HG02588 (cell line): ENCODE results near the gene GLI2.

ENCODE experiments used
- ATAC-seq: cut with Tn5 transposase; IDR thresholded peaks from one replicate; pipeline ENCODE4 v1.9.1; 2021; ENCODE audit warnings: mild to moderate bottlenecking, moderate library complexity; ENCODE audit not compliant: unreplicated experiment

Gene GLI2

DNA sequence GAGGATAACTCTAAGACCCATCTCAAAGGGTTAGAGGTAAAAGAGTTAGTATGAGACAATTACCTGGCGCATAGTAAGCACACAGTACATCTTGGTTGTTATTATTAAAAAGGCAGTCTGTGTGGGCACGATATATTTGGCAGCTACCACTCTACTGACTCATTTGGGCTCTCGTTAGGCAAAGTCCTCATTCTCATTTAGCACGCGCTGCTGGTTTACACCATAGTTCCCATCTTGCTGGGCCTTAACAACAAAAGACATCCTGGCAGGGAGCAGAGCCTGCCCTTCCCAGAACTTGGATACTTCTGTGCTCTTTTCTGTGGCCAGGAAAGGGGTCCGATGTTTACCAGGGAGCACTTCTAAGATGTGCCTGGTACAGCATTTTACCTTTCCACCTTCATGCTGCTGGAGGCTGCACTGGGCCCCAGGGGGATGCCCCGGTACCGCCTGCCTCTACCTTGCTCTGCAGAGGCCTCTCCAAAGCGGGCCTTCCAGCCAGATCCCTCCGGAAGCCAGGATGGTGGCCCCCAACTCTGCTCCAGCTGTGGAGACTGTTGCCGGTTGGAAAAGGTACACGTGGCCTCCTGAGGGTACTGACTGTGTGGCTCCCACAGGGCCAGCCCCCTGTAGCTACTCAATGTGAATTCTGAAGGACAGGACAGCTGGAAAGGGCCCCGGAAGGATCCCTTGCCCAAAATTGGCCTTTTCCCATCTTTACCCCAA lies 15.0 kb downstream of the GLI2 start:
- no peak for ATAC-seq

DNA sequence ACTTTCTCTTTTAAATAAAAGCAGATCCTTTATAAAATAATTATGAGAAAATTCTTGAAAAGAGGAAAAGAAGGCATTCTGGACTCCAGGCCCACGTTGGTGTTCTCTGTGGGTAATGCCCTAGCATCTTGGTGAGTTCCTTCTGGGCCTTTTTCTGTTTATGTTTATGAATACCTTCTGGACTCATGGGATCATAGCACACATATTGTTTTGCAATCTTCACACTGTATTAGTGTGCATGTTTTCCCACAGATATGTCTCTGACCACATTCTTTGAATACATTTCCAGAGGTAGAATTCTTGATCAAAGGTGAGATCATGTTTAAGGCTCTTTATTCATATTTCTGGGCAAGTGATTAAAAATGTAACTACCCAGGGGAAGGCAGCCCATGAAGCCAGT lies 15.9 kb downstream of the GLI2 start:
- ATAC-seq: no peak

DNA sequence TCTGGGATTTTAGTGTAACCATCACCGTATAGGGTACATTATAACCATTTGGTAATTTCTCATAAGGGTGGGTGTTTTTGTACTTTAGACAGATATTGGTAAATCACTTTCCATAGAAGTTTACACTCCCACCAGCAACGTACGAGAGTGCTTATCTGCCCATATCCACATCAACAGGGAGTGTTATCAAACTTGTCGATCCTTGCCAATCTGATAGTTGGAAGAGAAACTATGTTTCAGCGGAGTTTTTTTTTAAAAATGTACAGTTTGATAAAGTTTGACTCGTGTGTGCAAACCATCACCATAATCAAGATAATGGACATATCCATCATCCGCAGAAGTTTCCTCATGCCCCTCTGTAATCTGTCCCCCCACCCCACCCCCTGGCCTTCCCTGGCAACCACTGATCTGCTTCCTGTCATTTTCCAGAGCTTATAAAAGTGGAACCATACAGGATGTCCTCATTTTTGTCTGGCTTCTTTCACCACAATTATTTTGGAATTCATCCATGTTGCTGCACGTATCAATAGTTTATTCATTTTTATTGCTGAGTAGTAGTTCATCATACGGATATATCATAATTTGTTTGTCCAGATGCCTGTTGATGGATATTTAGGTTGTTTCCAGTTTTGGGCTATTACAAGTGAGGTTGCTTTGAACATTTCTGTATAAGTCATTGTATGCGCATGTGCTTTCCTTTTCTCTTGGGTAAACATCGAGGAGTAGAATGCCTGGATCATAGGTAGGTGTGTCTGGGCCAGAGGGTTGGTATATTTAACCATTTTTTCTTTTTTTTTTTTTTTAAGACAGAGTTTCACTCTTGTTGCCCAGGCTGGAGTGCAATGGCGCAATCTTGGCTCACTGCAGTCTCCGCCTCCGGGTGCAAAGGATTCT lies 18.6 kb downstream of the GLI2 start:
- no peak for ATAC-seq

DNA sequence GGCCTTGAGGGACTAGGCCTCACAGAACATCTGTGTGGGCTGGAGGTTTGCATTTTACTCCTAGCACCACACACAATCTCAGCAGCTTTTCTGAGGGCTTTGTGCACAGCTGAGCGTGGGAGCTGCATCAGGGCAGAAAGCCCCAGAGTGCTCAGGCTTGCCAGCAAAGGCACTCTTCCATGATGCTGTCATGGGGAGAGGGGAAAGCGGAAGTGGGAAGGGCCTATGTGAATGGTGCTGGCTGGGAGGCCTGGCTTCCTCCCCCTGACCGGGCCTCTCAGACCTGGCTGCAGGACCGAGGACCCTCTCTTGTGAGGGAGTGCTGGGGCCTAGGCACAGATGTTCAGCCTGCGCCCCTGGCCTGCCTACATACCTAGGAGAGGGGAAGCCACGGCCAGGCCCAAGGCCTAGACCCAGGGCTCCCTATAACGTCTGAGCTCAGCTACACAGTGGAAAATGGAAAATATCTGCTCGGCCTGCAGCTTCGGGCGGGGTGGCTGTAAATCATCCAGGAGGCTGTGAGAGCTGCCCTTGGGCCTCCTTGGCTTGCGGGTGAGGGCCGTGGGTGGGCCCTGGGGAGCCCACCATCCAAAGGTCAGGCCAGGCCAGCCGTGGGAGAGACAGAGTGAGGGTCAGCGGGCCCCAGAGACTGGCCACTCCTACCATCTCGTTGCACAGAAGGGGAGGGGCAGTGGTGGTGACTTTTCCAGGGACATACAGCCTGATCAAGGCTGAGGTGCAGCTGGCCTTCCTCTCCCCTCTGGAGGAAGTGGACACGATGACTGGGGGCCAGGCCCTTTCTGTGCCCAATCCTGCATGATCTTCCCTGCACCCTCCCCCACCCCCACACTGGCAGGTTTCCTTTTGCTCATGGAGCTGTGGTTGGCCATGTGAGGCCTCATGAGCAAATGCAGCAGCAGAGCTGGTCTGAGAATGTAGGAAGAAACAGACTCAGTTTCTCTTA lies 22.8 kb downstream of the GLI2 start:
- ATAC-seq: no peak

DNA sequence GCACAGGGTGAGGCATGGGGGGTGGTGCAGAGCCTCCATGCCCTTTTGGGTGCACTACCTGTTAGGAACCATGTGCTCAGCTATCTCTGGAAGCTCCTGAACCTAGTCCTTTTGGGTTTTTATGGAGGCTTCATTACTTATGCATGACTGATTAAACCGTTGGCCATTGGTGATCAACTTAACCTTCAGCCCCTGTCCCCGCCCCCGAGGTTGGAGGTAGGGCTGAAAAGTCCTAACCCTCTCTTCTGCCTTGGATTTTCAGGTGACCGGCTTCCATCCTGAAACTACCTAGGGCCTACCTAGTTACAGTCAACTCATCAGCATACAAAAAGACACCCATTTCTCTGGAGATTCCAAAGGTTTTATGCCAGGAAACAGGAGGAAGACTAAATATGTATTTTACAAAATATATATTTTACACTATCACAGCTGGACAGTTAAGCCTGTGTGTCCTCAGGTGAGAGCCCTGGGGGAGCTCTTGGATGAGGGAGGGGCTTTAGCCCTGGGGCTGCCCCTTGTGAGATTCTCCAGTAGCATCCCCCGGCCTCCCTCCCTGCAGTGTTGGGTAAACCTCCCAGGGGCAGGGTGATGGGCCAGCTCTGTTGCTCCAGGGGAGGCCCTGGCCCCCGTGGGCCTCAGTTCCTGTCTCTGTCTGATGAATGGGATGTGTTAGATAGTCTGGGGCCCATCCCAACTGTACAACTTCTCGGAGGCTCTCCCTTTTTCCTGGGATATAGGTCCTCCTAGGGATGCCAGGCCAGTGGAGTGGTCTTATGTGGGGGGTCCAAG lies 24.1 kb downstream of the GLI2 start:
- no peak for ATAC-seq

DNA sequence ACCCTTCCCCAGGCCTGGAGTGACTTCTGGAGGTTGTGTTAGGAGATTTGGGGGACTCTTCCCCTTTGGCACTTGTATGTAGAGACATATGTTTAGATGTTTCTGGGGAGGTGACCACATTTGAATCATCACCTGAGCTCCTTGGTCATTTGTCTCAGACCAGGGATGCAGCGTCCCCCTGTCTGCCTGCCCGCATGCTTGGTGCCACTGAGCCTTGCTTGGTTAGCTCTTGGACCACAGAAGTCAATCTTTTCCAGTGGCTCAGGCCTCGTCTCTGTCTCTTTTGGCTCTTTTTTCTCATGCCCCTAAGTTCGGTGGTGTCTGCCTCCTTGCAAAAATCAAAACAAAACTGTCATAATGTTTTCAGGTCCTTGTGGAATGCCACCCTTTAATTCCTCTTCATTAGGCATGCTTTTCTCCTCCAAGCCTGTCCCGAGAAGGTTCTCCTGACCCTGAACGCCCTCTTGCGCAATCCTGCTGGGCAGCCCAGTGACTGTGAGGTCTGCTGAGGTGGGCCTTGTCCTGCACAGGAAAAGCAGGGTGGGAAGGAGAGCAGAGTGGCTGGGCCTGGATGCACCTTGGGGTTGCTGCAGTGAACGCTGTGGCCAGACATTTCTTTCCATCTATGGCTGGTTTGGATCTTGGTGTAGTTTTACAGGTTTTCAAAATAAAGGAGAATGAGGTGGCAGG lies 24.9 kb downstream of the GLI2 start:
- ATAC-seq: no peak

DNA sequence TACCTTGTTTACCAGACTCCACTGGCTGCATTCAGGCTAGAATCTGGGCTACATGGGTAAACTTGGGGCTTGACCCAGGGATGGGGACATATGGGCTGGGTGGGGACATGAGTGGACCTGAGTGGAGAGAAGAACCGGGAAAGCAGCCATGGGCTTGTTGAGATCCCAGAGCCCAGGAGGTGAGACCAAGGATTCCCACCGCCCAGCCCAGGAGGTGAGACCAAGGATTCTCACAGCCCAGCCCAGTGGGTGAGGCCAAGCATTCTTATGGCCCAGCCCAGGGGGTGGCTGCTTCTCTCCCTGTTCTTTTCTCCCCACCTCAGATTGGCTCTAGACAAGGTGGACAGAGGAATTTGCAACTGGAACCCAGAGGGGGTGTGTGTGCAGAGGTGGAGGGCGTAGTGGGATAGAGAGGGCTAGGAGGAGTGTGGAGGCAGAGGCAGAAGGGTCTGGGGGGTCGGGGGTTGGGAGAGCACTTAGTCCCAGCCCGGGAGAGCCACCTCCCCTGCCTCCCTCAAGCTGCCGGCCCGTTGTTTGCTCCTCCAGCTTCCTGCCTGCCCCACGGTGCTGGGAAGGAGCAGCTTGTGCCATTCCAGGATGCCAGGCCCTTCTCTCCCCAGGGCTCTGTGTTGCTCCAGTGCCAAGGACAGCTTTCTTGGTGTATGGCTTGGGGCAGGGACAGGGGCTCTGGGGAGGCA lies 25.6 kb downstream of the GLI2 start:
- no peak for ATAC-seq

DNA sequence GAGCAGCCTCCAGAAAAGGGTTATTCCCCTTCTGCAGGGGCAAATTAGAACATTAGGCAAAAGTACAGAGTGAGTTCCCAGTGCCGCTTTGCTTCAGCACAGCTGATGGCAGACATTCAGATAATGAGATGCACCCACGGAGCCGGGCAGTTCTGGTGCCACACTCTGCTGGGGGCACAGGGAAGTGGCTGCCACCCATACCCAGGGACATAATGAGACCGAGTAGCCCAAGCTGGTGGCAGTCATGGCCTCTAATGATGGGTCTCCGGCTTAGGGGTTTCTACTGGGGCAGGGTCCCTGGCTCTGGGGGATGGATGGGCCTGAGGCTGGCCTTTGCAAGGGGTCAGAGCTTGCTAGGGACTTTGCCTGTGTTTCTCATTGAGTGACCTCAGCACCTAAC lies 26.2 kb downstream of the GLI2 start:
- no peak for ATAC-seq

DNA sequence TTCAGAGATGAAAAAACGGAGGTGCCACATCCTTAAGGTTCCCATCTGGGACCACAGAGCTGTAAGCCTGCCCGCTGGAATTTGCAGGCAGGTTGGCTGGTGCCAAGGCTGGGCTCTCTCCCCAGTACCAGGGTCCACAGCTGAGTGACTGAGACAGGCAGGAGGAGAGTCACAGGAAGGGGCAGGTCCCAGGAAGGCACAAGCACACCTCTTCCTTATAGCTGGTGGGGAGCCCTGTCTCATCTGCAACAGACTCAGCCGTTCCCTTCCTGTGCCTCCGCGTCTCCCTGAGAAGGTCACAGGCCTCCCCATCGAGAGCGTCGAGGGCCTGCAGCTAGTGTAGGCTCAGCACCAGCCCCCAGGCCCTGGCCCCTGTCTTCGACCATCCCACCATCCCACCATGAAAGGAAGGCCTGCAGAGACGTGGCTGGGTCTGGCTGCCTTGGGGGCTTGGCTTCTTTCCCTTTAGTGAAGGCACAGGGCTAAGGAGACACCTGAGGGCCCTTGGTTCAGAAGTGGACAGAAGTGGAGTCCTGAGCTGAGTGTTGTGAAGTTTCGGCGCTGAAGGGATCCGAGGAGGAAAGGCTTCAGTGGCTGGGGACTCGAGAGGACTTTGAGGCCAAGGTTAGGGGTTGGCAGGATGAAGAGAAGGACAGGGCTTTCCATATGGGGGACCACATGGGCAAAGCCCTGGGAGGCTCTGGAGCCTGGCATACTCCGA lies 26.8 kb downstream of the GLI2 start:
- ATAC-seq: no peak

DNA sequence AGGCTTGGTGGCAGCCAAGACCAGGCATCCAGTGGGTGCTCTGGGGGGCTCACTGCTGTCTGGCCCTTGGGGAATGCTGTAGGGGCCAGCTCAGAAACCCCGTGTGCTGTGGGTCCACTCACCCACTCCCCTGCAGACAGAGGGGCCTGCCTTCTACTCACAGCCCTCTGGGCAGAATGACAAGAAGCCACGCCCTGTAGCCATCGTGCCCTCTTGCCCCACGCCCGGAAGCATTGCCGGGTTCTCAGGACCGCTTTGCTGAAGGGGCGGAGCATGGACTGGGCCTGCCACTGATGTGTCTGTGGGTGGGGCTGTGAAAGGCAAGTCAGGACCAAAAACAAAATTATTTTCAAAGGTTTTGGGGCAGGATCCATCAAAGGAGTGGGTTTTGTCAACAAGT lies 27.8 kb downstream of the GLI2 start:
- no peak for ATAC-seq

DNA sequence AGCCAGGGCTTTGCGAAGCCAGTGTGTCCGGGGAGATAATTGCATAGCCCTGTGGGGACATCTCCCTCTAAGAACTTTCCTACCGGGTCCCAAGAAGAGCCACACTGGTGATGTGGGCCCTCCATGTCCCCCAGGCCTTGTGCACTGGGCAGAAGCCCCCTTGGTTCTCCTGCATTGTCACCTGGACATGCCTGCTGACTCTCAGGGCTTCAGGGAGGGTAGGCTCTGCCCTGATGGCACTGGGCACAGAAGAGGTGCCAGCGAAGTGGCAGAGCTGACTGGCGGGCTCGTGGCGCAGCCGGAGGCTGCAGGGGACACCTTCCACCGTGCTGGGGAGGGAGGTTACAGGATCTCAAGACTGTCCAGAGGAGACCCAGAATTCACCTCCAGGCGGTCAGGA lies 28.3 kb downstream of the GLI2 start:
- no peak for ATAC-seq

DNA sequence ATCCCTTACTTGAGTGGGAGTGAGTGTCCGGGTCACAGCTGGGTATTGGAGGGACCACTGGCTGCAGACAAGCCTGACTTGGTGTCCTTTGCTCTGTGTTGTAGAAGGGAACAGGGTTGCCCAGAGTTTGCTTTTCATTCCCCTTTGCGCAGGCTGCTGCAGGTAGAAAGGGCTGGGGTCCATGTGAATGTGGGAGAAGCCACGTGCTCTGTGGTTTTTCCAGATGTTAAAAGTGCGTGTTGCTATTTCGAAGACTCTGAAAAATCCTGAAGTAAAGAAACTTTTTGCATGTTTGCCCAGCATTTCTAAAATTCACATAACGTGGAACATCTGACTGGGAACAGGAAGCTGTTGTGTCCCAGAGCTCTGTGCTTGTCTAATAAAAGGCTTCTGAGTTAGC lies 28.8 kb downstream of the GLI2 start:
- ATAC-seq: no peak

DNA sequence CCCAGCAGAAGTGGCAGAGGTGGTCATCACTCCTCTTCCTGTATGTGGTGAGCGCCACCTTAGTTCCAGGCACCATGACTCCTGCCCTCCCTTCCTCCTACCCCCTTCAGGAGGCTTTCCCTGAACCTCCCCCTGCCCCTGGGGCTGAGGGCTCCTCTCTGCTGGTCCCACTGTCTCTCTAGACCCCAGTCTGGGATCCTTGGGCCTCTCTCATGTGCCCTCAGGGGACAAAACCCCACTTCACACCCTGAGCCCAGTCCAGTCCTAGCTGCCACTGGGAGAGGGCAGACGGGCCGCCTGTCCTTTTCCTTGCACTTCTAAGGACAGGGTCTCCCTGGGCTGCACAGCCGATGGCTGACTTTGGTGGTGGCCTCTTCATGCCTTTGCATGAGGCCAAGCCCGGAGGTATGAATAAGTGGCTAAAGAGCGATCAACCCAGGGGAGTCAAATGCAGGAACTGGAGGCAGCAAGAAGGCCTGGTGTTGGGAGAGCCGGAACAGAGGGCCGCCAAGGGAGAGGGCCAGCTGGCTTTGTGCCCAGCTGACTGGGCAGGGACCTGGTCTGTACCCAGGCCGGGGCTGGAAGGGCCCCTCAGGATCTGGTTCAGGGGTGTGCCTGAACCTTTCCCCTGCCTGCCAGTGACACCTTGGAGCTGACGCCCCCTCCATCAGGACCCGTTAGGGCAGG lies 29.5 kb downstream of the GLI2 start:
- ATAC-seq: no peak

DNA sequence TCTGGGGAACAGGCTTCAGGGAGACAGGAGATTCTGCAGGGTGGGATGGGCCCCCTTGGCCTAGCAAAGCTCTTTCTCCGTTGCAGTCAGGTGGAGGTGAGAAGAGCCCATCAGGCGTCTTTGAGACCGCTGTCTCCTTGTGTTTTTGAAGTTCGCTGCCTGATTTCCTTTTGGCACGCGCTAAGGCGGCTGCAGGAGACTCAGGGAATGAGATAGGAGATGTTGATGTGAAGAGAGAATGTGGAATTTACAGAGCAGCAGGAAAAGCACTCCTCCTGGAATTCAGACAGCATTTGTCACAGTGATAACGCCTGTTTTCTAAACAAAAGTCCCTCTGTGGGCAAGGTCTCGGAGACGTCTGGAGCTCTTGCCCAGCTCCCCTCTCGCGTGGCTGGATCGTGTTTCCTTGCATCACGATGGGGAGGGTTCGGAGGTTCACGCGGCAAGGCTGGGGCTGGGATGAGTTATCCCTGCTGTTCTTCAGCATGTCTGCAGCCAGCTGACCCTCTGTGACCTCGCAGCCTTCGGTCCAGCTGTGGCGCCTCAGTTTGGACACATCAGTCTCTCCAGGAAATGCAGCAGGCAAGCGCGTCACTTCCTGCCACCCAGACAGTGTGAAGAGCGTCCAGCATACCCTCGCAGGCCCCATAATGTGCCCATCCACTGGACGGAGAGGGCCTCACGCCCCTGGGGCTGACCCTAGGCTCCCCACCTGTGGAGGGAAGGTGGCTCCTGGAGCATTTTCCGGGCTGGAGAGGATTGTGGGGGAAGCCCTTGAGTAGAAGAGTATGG lies 30.2 kb downstream of the GLI2 start:
- no peak for ATAC-seq

DNA sequence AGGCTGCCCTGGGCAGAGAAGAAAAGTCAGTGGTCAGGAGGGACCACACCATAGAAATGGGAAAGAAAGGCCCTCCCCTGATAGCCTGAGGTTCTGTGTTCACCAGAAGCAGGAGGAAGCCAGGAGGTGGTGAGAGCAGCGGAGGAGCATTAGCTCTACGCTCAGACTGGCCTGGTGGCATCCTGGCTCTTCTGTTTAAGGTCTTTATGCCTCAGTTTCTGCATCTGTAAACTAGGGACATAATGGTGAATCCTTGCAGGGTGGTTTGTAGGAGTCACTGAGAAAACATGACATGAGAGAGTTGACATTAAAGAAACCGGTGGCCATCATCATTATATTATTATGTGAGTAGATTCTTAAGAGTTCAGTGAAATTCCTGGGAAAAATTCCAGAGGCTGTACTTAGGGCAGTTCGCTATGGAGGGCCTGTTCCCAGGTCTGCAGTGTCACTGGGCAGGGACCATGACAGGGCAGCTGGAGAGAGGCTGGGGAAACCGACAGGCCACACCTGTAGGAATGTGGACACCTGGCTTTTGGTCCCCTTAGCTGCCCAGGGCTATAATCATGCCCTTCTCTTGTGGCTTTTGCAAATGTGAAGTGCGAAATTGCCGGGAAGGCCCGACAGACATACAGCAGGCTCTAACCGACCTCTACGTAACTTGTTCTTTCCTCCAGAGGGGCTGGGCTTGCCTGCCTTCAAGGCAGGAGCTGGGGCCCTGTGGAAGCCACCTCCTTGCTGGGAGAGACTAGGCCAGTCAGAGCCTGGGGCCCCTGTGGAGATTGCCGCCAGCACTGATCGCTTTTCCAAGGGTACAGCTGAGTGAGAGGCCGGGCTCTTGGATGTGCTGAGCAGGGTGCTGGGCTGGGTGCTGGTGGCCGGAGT lies 31.0 kb downstream of the GLI2 start:
- ATAC-seq: no peak

DNA sequence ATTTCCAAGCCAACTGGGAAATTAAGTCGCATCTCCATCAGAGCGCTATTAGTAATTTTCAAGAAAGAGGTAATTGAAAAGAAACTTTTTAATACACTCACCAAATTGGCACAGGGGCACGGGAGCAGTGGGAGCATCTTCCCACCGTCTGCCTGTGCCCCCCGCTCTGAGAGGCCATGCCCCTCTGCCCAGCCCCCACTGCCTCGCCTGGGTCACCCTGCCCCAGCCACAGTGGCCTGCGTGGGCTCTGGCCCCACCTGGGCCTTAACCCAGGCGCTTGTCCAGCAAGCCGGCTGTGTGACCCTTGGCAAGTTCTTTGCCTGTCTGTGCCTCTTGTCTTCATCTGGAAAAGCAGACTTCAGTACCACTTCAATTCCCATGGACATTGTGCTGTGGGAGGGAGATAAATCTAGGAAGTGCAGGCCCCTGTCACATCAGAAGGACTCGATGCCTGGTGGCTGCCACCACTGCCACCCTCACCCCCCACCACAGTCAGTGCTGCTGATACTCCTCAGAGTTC lies 31.9 kb downstream of the GLI2 start:
- ATAC-seq: no peak
